ENCODE data around the gene RCAN2.

The RCAN2 gene

GRCh38 chr6:46236752-46237151 is 254.5 kb downstream of the RCAN2 start:
- TF ChIP-seq, protein P1, sequence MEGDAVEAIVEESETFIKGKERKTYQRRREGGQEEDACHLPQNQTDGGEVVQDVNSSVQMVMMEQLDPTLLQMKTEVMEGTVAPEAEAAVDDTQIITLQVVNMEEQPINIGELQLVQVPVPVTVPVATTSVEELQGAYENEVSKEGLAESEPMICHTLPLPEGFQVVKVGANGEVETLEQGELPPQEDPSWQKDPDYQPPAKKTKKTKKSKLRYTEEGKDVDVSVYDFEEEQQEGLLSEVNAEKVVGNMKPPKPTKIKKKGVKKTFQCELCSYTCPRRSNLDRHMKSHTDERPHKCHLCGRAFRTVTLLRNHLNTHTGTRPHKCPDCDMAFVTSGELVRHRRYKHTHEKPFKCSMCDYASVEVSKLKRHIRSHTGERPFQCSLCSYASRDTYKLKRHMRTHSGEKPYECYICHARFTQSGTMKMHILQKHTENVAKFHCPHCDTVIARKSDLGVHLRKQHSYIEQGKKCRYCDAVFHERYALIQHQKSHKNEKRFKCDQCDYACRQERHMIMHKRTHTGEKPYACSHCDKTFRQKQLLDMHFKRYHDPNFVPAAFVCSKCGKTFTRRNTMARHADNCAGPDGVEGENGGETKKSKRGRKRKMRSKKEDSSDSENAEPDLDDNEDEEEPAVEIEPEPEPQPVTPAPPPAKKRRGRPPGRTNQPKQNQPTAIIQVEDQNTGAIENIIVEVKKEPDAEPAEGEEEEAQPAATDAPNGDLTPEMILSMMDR (conservative IDR thresholded peaks at IDR 0.05) = no peak

GRCh38 chr6:46235242-46235641 is 256.0 kb downstream of the RCAN2 start:
- TF ChIP-seq, protein P1 (conservative IDR thresholded peaks at IDR 0.05) = no peak
- H3K27ac ChIP-seq = no peak overlapping the region

More at GRCh38 chr6:46236752-46237151, 254.5 kb downstream of the RCAN2 start:
- H3K27ac ChIP-seq = no peak overlapping the region

- no peak overlapping the region for H3K27ac ChIP-seq
- TF ChIP-seq, protein P1 (conservative IDR thresholded peaks at IDR 0.05) = no peak
These were observed 256.5 kb downstream of the RCAN2 start for GRCh38 chr6:46234700-46235099.

DNA sequence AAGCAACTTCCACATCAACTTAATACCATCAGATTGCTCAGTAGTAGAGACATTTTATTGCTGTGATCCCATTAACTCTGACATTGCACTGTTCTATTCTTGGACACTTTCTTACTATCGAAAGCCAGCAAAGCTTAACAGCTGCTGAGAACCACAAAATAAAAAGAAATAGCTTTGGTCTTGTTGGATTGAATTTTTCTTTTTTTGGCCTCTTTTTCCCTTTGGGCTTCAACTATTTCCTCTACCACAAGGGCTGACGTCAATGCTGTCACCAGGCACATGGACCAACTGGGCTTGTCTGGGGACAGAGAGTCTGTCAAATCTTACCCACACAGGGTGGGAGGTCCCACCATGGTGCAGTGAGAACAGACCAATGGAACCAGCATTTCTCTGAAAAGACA is 257.1 kb downstream of the RCAN2 start:
- TF ChIP-seq, protein P1 (conservative IDR thresholded peaks at IDR 0.05) = no peak
- no peak overlapping the region for H3K27ac ChIP-seq

GRCh38 chr6:46233129-46233528 is 258.1 kb downstream of the RCAN2 start:
- TF ChIP-seq, protein P1 (conservative IDR thresholded peaks at IDR 0.05) = no peak
- no peak overlapping the region for H3K27ac ChIP-seq

DNA sequence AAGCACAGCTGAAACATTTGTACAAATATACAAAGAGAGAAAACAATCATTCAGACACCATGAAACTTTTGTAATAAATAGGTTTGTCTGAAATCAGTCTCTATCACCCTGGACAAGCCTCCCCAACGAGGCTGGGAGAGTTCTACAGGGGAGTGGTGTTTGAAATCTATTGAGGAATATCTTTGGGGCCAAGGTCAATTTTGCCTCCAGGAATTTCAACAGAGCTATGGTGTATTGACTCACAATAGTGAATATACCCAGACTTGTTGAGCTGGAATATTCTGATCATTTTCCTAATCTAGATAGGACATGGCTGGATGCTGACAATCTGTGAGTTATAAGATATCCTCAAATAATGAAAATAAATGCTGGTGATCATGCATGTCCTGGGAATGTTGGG is 269.0 kb downstream of the RCAN2 start:
- TF ChIP-seq, protein P1 (conservative IDR thresholded peaks at IDR 0.05) = no peak
- no peak overlapping the region for H3K27ac ChIP-seq

- no peak overlapping the region for H3K27ac ChIP-seq
- TF ChIP-seq, protein P1 (conservative IDR thresholded peaks at IDR 0.05) = peak; percentile 90
These were observed 269.9 kb downstream of the RCAN2 start for GRCh38 chr6:46221222-46221793.
